ENCODE results near the gene MACROD2. TPM values are rescaled to one million over a fixed set of nuclear protein-coding genes. Genes with fewer than 3 reads are reported as not detected.

MACROD2 gene
- total and polyA plus RNA-seq, 2 donors (not counting 1 experiment from before 2014, with no cell fraction given), result 5.3 to 6.7 TPM

- H3K27ac ChIP-seq (ENCODE audit: low read length in 2 of 2), result no peak overlapping the region
Observed at GRCh38 chr20:14915356-14915755, 920.0 kb downstream of the MACROD2 start.

GRCh38 chr20:14916360-14916920 is 921.1 kb downstream of the MACROD2 start:
- no peak for TF ChIP-seq CTCF (IDR thresholded peaks at IDR 0.05)
- no peak for TF ChIP-seq EZH2 (IDR thresholded peaks at IDR 0.05; ENCODE audit: borderline replicate concordance, insufficient read depth, low read depth, low read length, poor library complexity, severe bottlenecking)
- Histone ChIP-seq H3K4me2 (replicated peaks; ENCODE audit: low read depth, low read length, poor library complexity, severe bottlenecking) (no peak overlapping the region), H2AFZ (ENCODE audit: insufficient read depth, low read depth, low read length, poor library complexity, severe bottlenecking) (no peak overlapping the region), H4K20me1 (ENCODE audit: control insufficient read depth, insufficient read depth, low read length, poor library complexity, severe bottlenecking) (no peaks in the 10 kb centered on the region), H3K9me3 (ENCODE audit: control extremely low read depth in 1 of 3, control insufficient read depth in 2 of 3, insufficient read depth in 1 of 3, low read length in 2 of 3) (no peaks in the 10 kb centered on the region), H3K79me2 (ENCODE audit: control insufficient read depth, insufficient read depth, low read length) (no peaks in the 10 kb centered on the region), H3K9ac (ENCODE audit: low read length) (no peak overlapping the region), H3K36me3 (replicated peaks in 1 of 2; ENCODE audit: control extremely low read depth in 1 of 2, control insufficient read depth in 1 of 2, extremely low read depth in 1 of 2, insufficient read depth in 2 of 2, low read length in 1 of 2) (no peaks in the 10 kb centered on the region), H3K27me3 (replicated peaks in 1 of 4; ENCODE audit: control extremely low read depth in 1 of 4, control insufficient read depth in 3 of 4, insufficient read depth in 4 of 4, low read length in 3 of 4) (peaks cover 0 to 4% (median 0%) of the 10 kb centered on the region in 4 experiments), H3K4me1 (ENCODE audit: control insufficient read depth in 2 of 2, insufficient read depth in 2 of 2, low read length in 2 of 2) (no peaks in the 10 kb centered on the region), H3K27ac (ENCODE audit: low read length in 2 of 2) (no peak overlapping the region), H3K4me3 (ENCODE audit: control extremely low read depth in 1 of 5, extremely low read depth in 1 of 5, insufficient read depth in 1 of 5, low read depth in 2 of 5, low read length in 4 of 5) (no peak overlapping the region)
- 100% methylated on average over 1 of the region's 4 CpGs for whole genome bisulfite sequencing (ENCODE audit: insufficient coverage)
- intact Hi-C loops (cut with micrococcal nuclease), result no loop called here
- Mint-ChIP-seq H3K9me3 (ENCODE audit: insufficient read depth) (no peaks in the 10 kb centered on the region), H3K4me3 (no peak overlapping the region), H3K27me3 (peaks cover 36% of the 10 kb centered on the region), H3K4me1 (peaks cover 4% of the 10 kb centered on the region), H3K27ac (no peak overlapping the region)
- ATAC-seq (ENCODE audit: low read depth), result no peak
- no peak for DNase-seq
- ChIA-PET CTCF (no interaction called here), POLR2A (no interaction called here)

More at GRCh38 chr20:14915356-14915755, 920.0 kb downstream of the MACROD2 start:
- Histone ChIP-seq H3K27me3 (replicated peaks in 1 of 4; ENCODE audit: control extremely low read depth in 1 of 4, control insufficient read depth in 3 of 4, insufficient read depth in 4 of 4, low read length in 3 of 4) (peaks cover 0 to 4% (median 0%) of the 10 kb centered on the region in 4 experiments), H3K4me3 (ENCODE audit: control extremely low read depth in 1 of 5, extremely low read depth in 1 of 5, insufficient read depth in 1 of 5, low read depth in 2 of 5, low read length in 4 of 5) (no peak overlapping the region), H3K4me2 (replicated peaks; ENCODE audit: low read depth, low read length, poor library complexity, severe bottlenecking) (no peak overlapping the region), H3K4me1 (ENCODE audit: control insufficient read depth in 2 of 2, insufficient read depth in 2 of 2, low read length in 2 of 2) (no peaks in the 10 kb centered on the region), H3K9me3 (ENCODE audit: control extremely low read depth in 1 of 3, control insufficient read depth in 2 of 3, insufficient read depth in 1 of 3, low read length in 2 of 3) (peaks cover 0 to 3% (median 2%) of the 10 kb centered on the region in 3 donors), H3K9ac (ENCODE audit: low read length) (no peak overlapping the region), H2AFZ (ENCODE audit: insufficient read depth, low read depth, low read length, poor library complexity, severe bottlenecking) (no peak overlapping the region), H3K79me2 (ENCODE audit: control insufficient read depth, insufficient read depth, low read length) (no peaks in the 10 kb centered on the region), H4K20me1 (ENCODE audit: control insufficient read depth, insufficient read depth, low read length, poor library complexity, severe bottlenecking) (no peaks in the 10 kb centered on the region), H3K36me3 (replicated peaks in 1 of 2; ENCODE audit: control extremely low read depth in 1 of 2, control insufficient read depth in 1 of 2, extremely low read depth in 1 of 2, insufficient read depth in 2 of 2, low read length in 1 of 2) (no peaks in the 10 kb centered on the region)
- intact Hi-C loops (cut with micrococcal nuclease), result no loop called here
- no peaks in the 10 kb centered on the region for H3K9me3 Mint-ChIP-seq (ENCODE audit: insufficient read depth)
- ChIA-PET CTCF (no interaction called here), POLR2A (no interaction called here)
- H3K4me1 Mint-ChIP-seq, result peaks cover 4% of the 10 kb centered on the region
- WGBS (ENCODE audit: insufficient coverage), result 99% methylated on average over 6 of the region's 8 CpGs
- ATAC-seq (ENCODE audit: low read depth), result no peak
- H3K4me3 Mint-ChIP-seq, result no peak overlapping the region
- H3K27ac Mint-ChIP-seq, result no peak overlapping the region
- no peak for DNase-seq
- peaks cover 32% of the 10 kb centered on the region for H3K27me3 Mint-ChIP-seq
- no peak for TF ChIP-seq CTCF (IDR thresholded peaks at IDR 0.05)
- no peak for TF ChIP-seq EZH2 (IDR thresholded peaks at IDR 0.05; ENCODE audit: borderline replicate concordance, insufficient read depth, low read depth, low read length, poor library complexity, severe bottlenecking)
